IgD-negative memory B cell (primary cell): ENCODE data around the gene RYR3. TPM values are rescaled to one million over a fixed set of nuclear protein-coding genes. Genes with fewer than 3 reads are reported as not detected.

Experiments
- H3K27ac Mint-ChIP-seq, 3 donors: one replicate each; pipeline ENCODE4 v1.8.0; 2020 to 2022; ENCODE audit warnings: mild to moderate bottlenecking in 3 of 3, mixed read lengths in 3 of 3, moderate library complexity in 1 of 3
- H3K27me3 Mint-ChIP-seq: one replicate; pipeline ENCODE4 v1.8.0; 2021; ENCODE audit warnings: mixed read lengths
- H3K36me3 Mint-ChIP-seq: one replicate; pipeline ENCODE4 v1.8.0; 2020; ENCODE audit warnings: mild to moderate bottlenecking, mixed read lengths
- H3K4me1 Mint-ChIP-seq, 3 donors: one replicate each; pipeline ENCODE4 v1.8.0; 2020 to 2022; ENCODE audit warnings: mixed read lengths in 3 of 3, mild to moderate bottlenecking in 1 of 3
- H3K4me3 Mint-ChIP-seq, 4 donors: one replicate each; pipeline ENCODE4 v1.8.0; 2020 to 2022; ENCODE audit warnings: mild to moderate bottlenecking in 4 of 4, mixed read lengths in 4 of 4, moderate library complexity in 3 of 4
- H3K9me3 Mint-ChIP-seq, 3 donors: one replicate each; pipeline ENCODE4 v1.8.0; 2020 to 2021; ENCODE audit warnings: mixed read lengths in 3 of 3, mild to moderate bottlenecking in 1 of 3
- polyA plus RNA-seq: library from polyadenylated mRNA; unstranded; fragments of 300-500 nt; fragmentation: Illumina TruSeq; gene quantifications from one replicate; pipeline ENCODE4 v1.2.3, GENCODE V29; 2021

Gene RYR3
- polyA plus RNA-seq, 1 donor from 2014 or later: 0.08 TPM

- Mint-ChIP-seq H3K4me1 (no peaks in the 10 kb centered on the region), H3K27me3 (no peaks in the 10 kb centered on the region), H3K27ac (no peak overlapping the region), H3K4me3 (no peak overlapping the region), H3K9me3 (peaks cover 0 to 2% (median 1%) of the 10 kb centered on the region in 3 donors), H3K36me3 (no peaks in the 10 kb centered on the region)
These were observed 512.4 kb downstream of the RYR3 start for GRCh38 chr15:33823119-33823518.

GRCh38 chr15:33825453-33825852 is 514.7 kb downstream of the RYR3 start:
- H3K36me3 Mint-ChIP-seq: no peaks in the 10 kb centered on the region

GRCh38 chr15:33826201-33826600 is 515.4 kb downstream of the RYR3 start:
- Mint-ChIP-seq H3K4me3 (no peak overlapping the region), H3K27me3 (peaks cover 3% of the 10 kb centered on the region), H3K9me3 (peaks cover 0 to 1% (median 0%) of the 10 kb centered on the region in 3 donors), H3K36me3 (no peaks in the 10 kb centered on the region), H3K27ac (no peak overlapping the region), H3K4me1 (no peaks in the 10 kb centered on the region)

More at GRCh38 chr15:33825453-33825852, 514.7 kb downstream of the RYR3 start:
- Mint-ChIP-seq H3K27me3 (peaks cover 3% of the 10 kb centered on the region), H3K9me3 (peaks cover 0 to 1% (median 0%) of the 10 kb centered on the region in 3 donors), H3K27ac (no peak overlapping the region), H3K4me1 (no peaks in the 10 kb centered on the region), H3K4me3 (no peak overlapping the region)

- H3K36me3 Mint-ChIP-seq: no peaks in the 10 kb centered on the region
- H3K27ac Mint-ChIP-seq: no peak overlapping the region
- peaks cover 0 to 1% (median 0%) of the 10 kb centered on the region in 3 donors for H3K9me3 Mint-ChIP-seq
- no peaks in the 10 kb centered on the region for H3K4me1 Mint-ChIP-seq
- H3K27me3 Mint-ChIP-seq: peaks cover 6% of the 10 kb centered on the region
- no peak overlapping the region for H3K4me3 Mint-ChIP-seq
These were observed 519.6 kb downstream of the RYR3 start for GRCh38 chr15:33830351-33830750.

GRCh38 chr15:33831646-33832045 is 520.9 kb downstream of the RYR3 start:
- Mint-ChIP-seq H3K27me3 (peaks cover 6% of the 10 kb centered on the region), H3K9me3 (no peaks in the 10 kb centered on the region), H3K27ac (no peak overlapping the region), H3K4me3 (no peak overlapping the region), H3K4me1 (no peaks in the 10 kb centered on the region), H3K36me3 (no peaks in the 10 kb centered on the region)

- H3K27ac Mint-ChIP-seq: no peak overlapping the region
- peaks cover 0 to 2% (median 0%) of the 10 kb centered on the region in 3 donors for H3K9me3 Mint-ChIP-seq
- no peaks in the 10 kb centered on the region for H3K4me1 Mint-ChIP-seq
- H3K36me3 Mint-ChIP-seq: no peaks in the 10 kb centered on the region
- no peak overlapping the region for H3K4me3 Mint-ChIP-seq
- peaks cover 3% of the 10 kb centered on the region for H3K27me3 Mint-ChIP-seq
These were observed 524.4 kb downstream of the RYR3 start for GRCh38 chr15:33834892-33835743.

GRCh38 chr15:33837294-33837693 is 526.5 kb downstream of the RYR3 start:
- Mint-ChIP-seq H3K4me1 (peaks cover 0 to 1% (median 0%) of the 10 kb centered on the region in 3 donors), H3K9me3 (peaks cover 2 to 3% (median 2%) of the 10 kb centered on the region in 3 donors), H3K4me3 (no peak overlapping the region)

GRCh38 chr15:33839540-33839939 is 528.8 kb downstream of the RYR3 start:
- H3K9me3 Mint-ChIP-seq: peaks cover 2 to 3% (median 2%) of the 10 kb centered on the region in 3 donors
- H3K4me3 Mint-ChIP-seq: no peak overlapping the region
- H3K4me1 Mint-ChIP-seq: peaks cover 0 to 1% (median 0%) of the 10 kb centered on the region in 3 donors
- H3K36me3 Mint-ChIP-seq: no peaks in the 10 kb centered on the region
- no peak overlapping the region for H3K27ac Mint-ChIP-seq
- peaks cover 5% of the 10 kb centered on the region for H3K27me3 Mint-ChIP-seq

More at GRCh38 chr15:33837294-33837693, 526.5 kb downstream of the RYR3 start:
- Mint-ChIP-seq H3K36me3 (no peaks in the 10 kb centered on the region), H3K27ac (peak overlapping the region in 1 of 3 donors; percentile 29), H3K27me3 (peaks cover 5% of the 10 kb centered on the region)

GRCh38 chr15:33840615-33841014 is 529.8 kb downstream of the RYR3 start:
- Mint-ChIP-seq H3K27me3 (peaks cover 5% of the 10 kb centered on the region), H3K27ac (no peak overlapping the region), H3K4me1 (peaks cover 0 to 1% (median 0%) of the 10 kb centered on the region in 3 donors), H3K4me3 (no peak overlapping the region), H3K36me3 (no peaks in the 10 kb centered on the region), H3K9me3 (peaks cover 2 to 3% (median 2%) of the 10 kb centered on the region in 3 donors)

GRCh38 chr15:33844186-33844585 is 533.4 kb downstream of the RYR3 start:
- H3K27me3 Mint-ChIP-seq: peaks cover 5% of the 10 kb centered on the region
- H3K9me3 Mint-ChIP-seq: peaks cover 0 to 3% (median 2%) of the 10 kb centered on the region in 3 donors
- no peak overlapping the region for H3K27ac Mint-ChIP-seq
- H3K36me3 Mint-ChIP-seq: no peaks in the 10 kb centered on the region
- no peak overlapping the region for H3K4me3 Mint-ChIP-seq
- H3K4me1 Mint-ChIP-seq: peaks cover 0 to 1% (median 0%) of the 10 kb centered on the region in 3 donors

- Mint-ChIP-seq H3K27me3 (peaks cover 5% of the 10 kb centered on the region), H3K9me3 (peaks cover 0 to 3% (median 2%) of the 10 kb centered on the region in 3 donors), H3K4me1 (peaks cover 0 to 1% (median 0%) of the 10 kb centered on the region in 3 donors), H3K27ac (no peak overlapping the region), H3K4me3 (no peak overlapping the region), H3K36me3 (no peaks in the 10 kb centered on the region)
These were observed 533.8 kb downstream of the RYR3 start for GRCh38 chr15:33844597-33844996.

- Mint-ChIP-seq H3K27me3 (peaks cover 5% of the 10 kb centered on the region), H3K4me1 (no peaks in the 10 kb centered on the region), H3K9me3 (no peaks in the 10 kb centered on the region), H3K36me3 (no peaks in the 10 kb centered on the region), H3K4me3 (no peak overlapping the region), H3K27ac (no peak overlapping the region)
These were observed 535.4 kb downstream of the RYR3 start for GRCh38 chr15:33846142-33846541.

- Mint-ChIP-seq H3K4me3 (no peak overlapping the region), H3K36me3 (no peaks in the 10 kb centered on the region), H3K9me3 (no peaks in the 10 kb centered on the region), H3K27me3 (peaks cover 5% of the 10 kb centered on the region), H3K4me1 (no peaks in the 10 kb centered on the region), H3K27ac (no peak overlapping the region)
These were observed 536.1 kb downstream of the RYR3 start for GRCh38 chr15:33846862-33847261.

- no peaks in the 10 kb centered on the region for H3K27me3 Mint-ChIP-seq
- no peaks in the 10 kb centered on the region for H3K9me3 Mint-ChIP-seq
- no peaks in the 10 kb centered on the region for H3K4me1 Mint-ChIP-seq
- H3K27ac Mint-ChIP-seq: no peak overlapping the region
- H3K4me3 Mint-ChIP-seq: no peak overlapping the region
- no peaks in the 10 kb centered on the region for H3K36me3 Mint-ChIP-seq
These were observed 537.2 kb downstream of the RYR3 start for GRCh38 chr15:33848011-33848410.

- no peak overlapping the region for H3K4me3 Mint-ChIP-seq
- no peaks in the 10 kb centered on the region for H3K36me3 Mint-ChIP-seq
- no peaks in the 10 kb centered on the region for H3K9me3 Mint-ChIP-seq
- H3K27me3 Mint-ChIP-seq: no peaks in the 10 kb centered on the region
- H3K27ac Mint-ChIP-seq: no peak overlapping the region
- no peaks in the 10 kb centered on the region for H3K4me1 Mint-ChIP-seq
These were observed 540.3 kb downstream of the RYR3 start for GRCh38 chr15:33851079-33851478.

GRCh38 chr15:33852094-33852493 is 541.3 kb downstream of the RYR3 start:
- Mint-ChIP-seq H3K27me3 (no peaks in the 10 kb centered on the region), H3K4me1 (no peaks in the 10 kb centered on the region), H3K9me3 (no peaks in the 10 kb centered on the region), H3K36me3 (no peaks in the 10 kb centered on the region), H3K4me3 (no peak overlapping the region), H3K27ac (no peak overlapping the region)
